H9 (cell line): ENCODE results near the gene ANKRD55. TPM values are rescaled to one million over a fixed set of nuclear protein-coding genes. Genes with fewer than 3 reads are reported as not detected.

ENCODE experiments used
- DNase-seq: peaks from one replicate; pipeline ENCODE4 v3.0.0-alpha.2; 2017
- H2AFZ ChIP-seq: one replicate; pipeline ENCODE4 v1.6.1; 2013; ENCODE audit warnings: mild to moderate bottlenecking, low read length, control low read depth, moderate library complexity
- H2AK5ac ChIP-seq: 2 replicates; pipeline ENCODE4 v1.6.1; 2013; ENCODE audit warnings: low read length, control low read depth, mixed read lengths; ENCODE audit not compliant: insufficient read length
- H2BK120ac ChIP-seq: one replicate; pipeline ENCODE4 v1.6.1; 2013; ENCODE audit warnings: low read depth, mild to moderate bottlenecking, low read length, control low read depth, inconsistent platforms; ENCODE audit not compliant: poor library complexity, severe bottlenecking
- H2BK12ac ChIP-seq: 2 replicates; pipeline ENCODE4 v1.6.1; 2013; ENCODE audit warnings: low read length, control low read depth, mixed read lengths, low read depth; ENCODE audit not compliant: insufficient read length
- H2BK15ac ChIP-seq: 2 replicates; pipeline ENCODE4 v1.6.1; 2013; ENCODE audit warnings: low read depth, low read length, control low read depth
- H2BK20ac ChIP-seq: one replicate; pipeline ENCODE4 v1.6.1; 2013; ENCODE audit warnings: low read depth, mild to moderate bottlenecking, low read length, control low read depth, inconsistent platforms; ENCODE audit not compliant: poor library complexity, severe bottlenecking
- H2BK5ac ChIP-seq: 2 replicates; pipeline ENCODE4 v1.6.1; 2013; ENCODE audit warnings: low read length, control low read depth, mixed read lengths; ENCODE audit not compliant: insufficient read length
- H3K14ac ChIP-seq: 2 replicates; pipeline ENCODE4 v1.6.1; 2013; ENCODE audit warnings: low read length, control low read depth; ENCODE audit not compliant: insufficient read depth
- H3K18ac ChIP-seq: 2 replicates; pipeline ENCODE4 v1.6.1; 2013; ENCODE audit warnings: low read depth, mild to moderate bottlenecking, mixed read lengths, low read length, control low read depth; ENCODE audit not compliant: insufficient read length
- H3K23ac ChIP-seq: 2 replicates; pipeline ENCODE4 v1.6.1; 2013; ENCODE audit warnings: low read length, control low read depth, mixed read lengths, low read depth; ENCODE audit not compliant: insufficient read length
- H3K23me2 ChIP-seq: 2 replicates; pipeline ENCODE4 v1.6.1; 2013; ENCODE audit warnings: low read depth, mild to moderate bottlenecking, mixed read lengths, low read length, control low read depth; ENCODE audit not compliant: insufficient read length, poor library complexity, severe bottlenecking
- H3K27ac ChIP-seq: 2 replicates; pipeline ENCODE4 v1.5.1; 2013; ENCODE audit warnings: low read length, control low read depth, mixed read lengths, low read depth; ENCODE audit not compliant: insufficient read length
- H3K27me3 ChIP-seq: 2 replicates; pipeline ENCODE4 v1.6.1; 2013; ENCODE audit warnings: low read length, control low read depth, inconsistent platforms; ENCODE audit not compliant: insufficient read depth
- H3K4ac ChIP-seq: 2 replicates; pipeline ENCODE4 v1.6.1; 2013; ENCODE audit warnings: low read depth, mild to moderate bottlenecking, control low read depth, inconsistent platforms, low read length, moderate library complexity
- H3K4me1 ChIP-seq: 2 replicates; pipeline ENCODE4 v1.6.1; 2013; ENCODE audit warnings: low read length, control low read depth, inconsistent platforms; ENCODE audit not compliant: insufficient read depth
- H3K4me2 ChIP-seq: 2 replicates; pipeline ENCODE4 v1.6.1; 2013; ENCODE audit warnings: low read length, control low read depth, mixed read lengths; ENCODE audit not compliant: insufficient read length, insufficient read depth
- H3K56ac ChIP-seq: 2 replicates; pipeline ENCODE4 v1.6.1; 2013; ENCODE audit warnings: low read depth, mild to moderate bottlenecking, mixed read lengths, low read length, control low read depth; ENCODE audit not compliant: insufficient read length
- H3K79me1 ChIP-seq: 2 replicates; pipeline ENCODE4 v1.6.1; 2013; ENCODE audit warnings: low read depth, mild to moderate bottlenecking, moderate library complexity, low read length, control low read depth, inconsistent platforms; ENCODE audit not compliant: insufficient read depth, poor library complexity, severe bottlenecking
- H3K79me2 ChIP-seq: 2 replicates; pipeline ENCODE4 v1.6.1; 2013; ENCODE audit warnings: low read length, control low read depth, inconsistent platforms; ENCODE audit not compliant: insufficient read depth
- H3K9ac ChIP-seq: 2 replicates; pipeline ENCODE4 v1.6.1; 2013; ENCODE audit warnings: low read length, control low read depth, mixed read lengths; ENCODE audit not compliant: insufficient read length; ENCODE audit errors: extremely low read depth
- H3K9me3 ChIP-seq: one replicate; pipeline ENCODE4 v1.6.1; 2013; ENCODE audit warnings: low read depth, low read length, inconsistent platforms; ENCODE audit not compliant: control insufficient read depth
- H3T11ph ChIP-seq: one replicate; pipeline ENCODE4 v1.6.1; 2013; ENCODE audit warnings: mild to moderate bottlenecking, low read length, control low read depth, inconsistent platforms
- H4K20me1 ChIP-seq: one replicate; pipeline ENCODE4 v1.6.1; 2013; ENCODE audit not compliant: control insufficient read depth, insufficient read length, insufficient read depth
- H4K5ac ChIP-seq: 2 replicates; pipeline ENCODE4 v1.6.1; 2013; ENCODE audit warnings: low read depth, mild to moderate bottlenecking, mixed read lengths, low read length, control low read depth; ENCODE audit not compliant: insufficient read length
- H4K8ac ChIP-seq: replicated peaks from 2 replicates; pipeline ENCODE4 v1.6.1; 2013; ENCODE audit warnings: low read length, control low read depth, mixed read lengths, low read depth; ENCODE audit not compliant: insufficient read length
- H4K91ac ChIP-seq: 2 replicates; pipeline ENCODE4 v1.6.1; 2013; ENCODE audit warnings: low read depth, mild to moderate bottlenecking, moderate library complexity, mixed read lengths, low read length, control low read depth; ENCODE audit not compliant: insufficient read length
- H3K27ac Mint-ChIP-seq, 3 experiments: 2 replicates in 2 of 3; 3 replicates in 1 of 3; pipeline ENCODE4 v1.8.0; 2020 to 2021; ENCODE audit warnings: mixed read lengths in 3 of 3, mild to moderate bottlenecking in 1 of 3, moderate library complexity in 1 of 3
- H3K27me3 Mint-ChIP-seq: 2 replicates; pipeline ENCODE4 v1.8.0; 2021; ENCODE audit warnings: low read depth, mild to moderate bottlenecking, moderate library complexity, mixed read lengths
- H3K36me3 Mint-ChIP-seq, 3 experiments: 2 replicates in 2 of 3; 3 replicates in 1 of 3; pipeline ENCODE4 v1.8.0; 2020 to 2021; ENCODE audit warnings: low read depth in 3 of 3, mixed read lengths in 3 of 3; ENCODE audit not compliant: insufficient read depth in 1 of 3
- H3K4me1 Mint-ChIP-seq, 2 experiments: 2 replicates each; pipeline ENCODE4 v1.8.0; 2020; ENCODE audit warnings: mixed read lengths in 2 of 2
- H3K4me3 Mint-ChIP-seq, 2 experiments: 2 replicates in 1 of 2; 3 replicates in 1 of 2; pipeline ENCODE4 v1.8.0; 2020 to 2021; ENCODE audit warnings: mild to moderate bottlenecking in 2 of 2, mixed read lengths in 2 of 2, moderate library complexity in 1 of 2
- H3K9me3 Mint-ChIP-seq, 2 experiments: 2 replicates in 1 of 2; 3 replicates in 1 of 2; pipeline ENCODE4 v1.8.0; 2020; ENCODE audit warnings: mild to moderate bottlenecking in 2 of 2, mixed read lengths in 2 of 2, moderate library complexity in 1 of 2
- WGBS: extraction: QIAGEN DNeasy Blood & Tissue Kit; methylation state at CpG from one replicate; pipeline ENCODE4 v1.1.7; 2013; ENCODE audit warnings: missing lambda C conversion rate, low lambda C conversion rate, mixed read lengths; ENCODE audit not compliant: insufficient read length; ENCODE audit errors: extremely low coverage; 5-methylcytosine and 5-hydroxymethylcytosine counted together
- total RNA-seq: library from RNA; stranded (reverse); gene quantifications from 2 replicates; pipeline ENCODE4 v1.2.1, GENCODE V29; 2021
- TF ChIP-seq, protein P1 (sequence below): fragments of 200-600 bp; sonication (generic); conservative IDR thresholded peaks from 3 replicates; pipeline ENCODE4 v1.8.0; 2021; ENCODE audit warnings: antibody characterized with exemption, mild to moderate bottlenecking

ANKRD55 gene
- total RNA-seq, 1 experiment from 2014 or later, result not detected

DNA sequence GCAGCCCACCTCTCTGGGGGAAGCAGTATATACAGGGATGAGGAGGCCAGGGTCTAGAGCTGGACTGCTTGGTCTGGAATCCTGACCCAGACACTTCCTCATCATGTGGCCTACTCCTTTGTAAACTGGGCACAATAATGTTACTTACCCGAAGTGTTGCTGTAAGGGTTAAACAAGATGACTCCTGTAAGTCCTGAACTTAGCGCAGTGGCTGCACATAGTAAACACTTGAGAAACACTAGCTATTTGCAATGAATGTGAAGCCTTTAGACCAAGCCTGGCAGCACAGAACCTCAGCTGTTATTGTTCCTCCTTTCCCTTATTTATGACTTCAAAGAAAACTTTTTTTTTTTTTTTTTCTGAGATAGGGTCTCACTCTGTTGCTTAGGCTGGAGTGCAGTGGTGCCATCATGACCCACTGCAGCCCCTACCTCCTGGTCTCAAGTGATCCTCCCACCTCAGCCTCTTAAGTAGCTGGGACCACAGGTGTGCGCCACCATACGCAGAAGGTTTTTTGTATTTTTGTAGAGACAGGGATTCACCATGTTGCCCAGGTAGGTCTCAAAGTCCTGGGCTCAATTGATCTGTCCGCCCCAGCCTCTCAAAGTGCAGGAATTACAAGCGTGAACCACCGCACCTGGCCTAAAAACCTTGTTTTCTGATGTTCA, 142.2 kb downstream of the ANKRD55 start:
- no peak overlapping the region for H4K91ac ChIP-seq
- H3K23me2 ChIP-seq, result no peaks in the 10 kb centered on the region
- Mint-ChIP-seq H3K27ac (0 out of 7 replicates have a peak overlapping the region, but pooled peaks of 1 of the 3 experiments have one; percentile 44), H3K36me3 (no peaks in the 10 kb centered on the region; a peak in 1 of 7 replicates), H3K27me3 (no peaks in the 10 kb centered on the region), H3K9me3 (no peaks in the 10 kb centered on the region), H3K4me3 (no peak overlapping the region), H3K4me1 (no peaks in the 10 kb centered on the region; a peak in 1 of 4 replicates)
- no peaks in the 10 kb centered on the region for H4K20me1 ChIP-seq
- H3K79me2 ChIP-seq, result no peaks in the 10 kb centered on the region
- TF ChIP-seq, protein P1, sequence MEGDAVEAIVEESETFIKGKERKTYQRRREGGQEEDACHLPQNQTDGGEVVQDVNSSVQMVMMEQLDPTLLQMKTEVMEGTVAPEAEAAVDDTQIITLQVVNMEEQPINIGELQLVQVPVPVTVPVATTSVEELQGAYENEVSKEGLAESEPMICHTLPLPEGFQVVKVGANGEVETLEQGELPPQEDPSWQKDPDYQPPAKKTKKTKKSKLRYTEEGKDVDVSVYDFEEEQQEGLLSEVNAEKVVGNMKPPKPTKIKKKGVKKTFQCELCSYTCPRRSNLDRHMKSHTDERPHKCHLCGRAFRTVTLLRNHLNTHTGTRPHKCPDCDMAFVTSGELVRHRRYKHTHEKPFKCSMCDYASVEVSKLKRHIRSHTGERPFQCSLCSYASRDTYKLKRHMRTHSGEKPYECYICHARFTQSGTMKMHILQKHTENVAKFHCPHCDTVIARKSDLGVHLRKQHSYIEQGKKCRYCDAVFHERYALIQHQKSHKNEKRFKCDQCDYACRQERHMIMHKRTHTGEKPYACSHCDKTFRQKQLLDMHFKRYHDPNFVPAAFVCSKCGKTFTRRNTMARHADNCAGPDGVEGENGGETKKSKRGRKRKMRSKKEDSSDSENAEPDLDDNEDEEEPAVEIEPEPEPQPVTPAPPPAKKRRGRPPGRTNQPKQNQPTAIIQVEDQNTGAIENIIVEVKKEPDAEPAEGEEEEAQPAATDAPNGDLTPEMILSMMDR, result no peak
- H3K27ac ChIP-seq, result no peak overlapping the region
- H2AFZ ChIP-seq, result no peak overlapping the region
- no peaks in the 10 kb centered on the region for H3K27me3 ChIP-seq
- H4K5ac ChIP-seq, result no peak overlapping the region
- H2BK12ac ChIP-seq, result no peak overlapping the region
- no peak overlapping the region for H3T11ph ChIP-seq
- H3K9ac ChIP-seq, result no peak overlapping the region
- no peak overlapping the region for H2BK120ac ChIP-seq
- WGBS, result no CpG with 5 or more reads among the region's 7 CpGs
- no peaks in the 10 kb centered on the region for H3K79me1 ChIP-seq
- no peak overlapping the region for H2BK5ac ChIP-seq
- H3K4ac ChIP-seq, result no peak overlapping the region
- H3K18ac ChIP-seq, result no peak overlapping the region
- H4K8ac ChIP-seq, result no peak overlapping the region
- no peak overlapping the region for H2BK15ac ChIP-seq
- H3K23ac ChIP-seq, result no peak overlapping the region
- H3K14ac ChIP-seq, result no peak overlapping the region
- no peaks in the 10 kb centered on the region for H3K4me1 ChIP-seq
- no peak overlapping the region for H2AK5ac ChIP-seq
- DNase-seq, result no peak
- H3K56ac ChIP-seq, result no peak overlapping the region
- no peak overlapping the region for H3K4me2 ChIP-seq
- H2BK20ac ChIP-seq, result no peak overlapping the region
- no peaks in the 10 kb centered on the region for H3K9me3 ChIP-seq
